ENCODE measurements around the gene ZNF784. TPM values are rescaled to one million over a fixed set of nuclear protein-coding genes. Genes with fewer than 3 reads are reported as not detected.

The ZNF784 gene
- total and polyA plus RNA-seq, 9 of the 15 experiments (the other 6 are each of a cell fraction or from before 2014, with no cell fraction given), result 0.14 to 6.1 (median 2.1) TPM

- TF ChIP-seq ARID3A (IDR thresholded peaks at IDR 0.05; ENCODE audit: borderline replicate concordance, low read depth, low read length) (no peak), FOXJ2 (tag; IDR thresholded peaks at IDR 0.05) (0 out of 2 replicates have a peak, but pooled peaks have one; percentile 7), HCFC1 (IDR thresholded peaks at IDR 0.05; ENCODE audit: low read depth, low read length) (peak; percentile 25; the same call in 1 of the 2 replicates), SIN3B (IDR thresholded peaks at IDR 0.05; ENCODE audit: low read depth) (peak; percentile 42; the same call in 1 of the 2 replicates), ZNF551 (CRISPR knock-in tag; IDR thresholded peaks at IDR 0.05) (no peak), PHF21A (IDR thresholded peaks at IDR 0.05; ENCODE audit: borderline replicate concordance, low read depth) (no peak), TOE1 (IDR thresholded peaks at IDR 0.05; ENCODE audit: borderline replicate concordance) (peak; percentile 98), TOE1 (CRISPR knock-in tag; IDR thresholded peaks at IDR 0.05; ENCODE audit: borderline replicate concordance, low read depth) (no peak), TEAD4 (IDR thresholded peaks at IDR 0.05; ENCODE audit: low read length) (peak; percentile 31; the same call in 1 of the 2 replicates), TEAD4 (CRISPR knock-in tag; IDR thresholded peaks at IDR 0.05; ENCODE audit: borderline replicate concordance) (no peak), ZNF124 (CRISPR knock-in tag; IDR thresholded peaks at IDR 0.05) (no peak), POLR2G (IDR thresholded peaks at IDR 0.05; ENCODE audit: low read depth, low read length) (peak; percentile 81), EZH2 (IDR thresholded peaks at IDR 0.05; ENCODE audit: borderline replicate concordance, low read depth, low read length) (no peak), MCM2 (IDR thresholded peaks at IDR 0.05; ENCODE audit: low read depth) (no peak), ZC3H11A (IDR thresholded peaks at IDR 0.05; ENCODE audit: low read depth, low read length) (no peak), GTF2F1 (IDR thresholded peaks at IDR 0.05; ENCODE audit: low read depth, low read length) (no peak), SLC30A9 (CRISPR knock-in tag; IDR thresholded peaks at IDR 0.05) (0 out of 2 replicates have a peak, but pooled peaks have one; percentile 13)
- TF ChIP-seq, protein P1, sequence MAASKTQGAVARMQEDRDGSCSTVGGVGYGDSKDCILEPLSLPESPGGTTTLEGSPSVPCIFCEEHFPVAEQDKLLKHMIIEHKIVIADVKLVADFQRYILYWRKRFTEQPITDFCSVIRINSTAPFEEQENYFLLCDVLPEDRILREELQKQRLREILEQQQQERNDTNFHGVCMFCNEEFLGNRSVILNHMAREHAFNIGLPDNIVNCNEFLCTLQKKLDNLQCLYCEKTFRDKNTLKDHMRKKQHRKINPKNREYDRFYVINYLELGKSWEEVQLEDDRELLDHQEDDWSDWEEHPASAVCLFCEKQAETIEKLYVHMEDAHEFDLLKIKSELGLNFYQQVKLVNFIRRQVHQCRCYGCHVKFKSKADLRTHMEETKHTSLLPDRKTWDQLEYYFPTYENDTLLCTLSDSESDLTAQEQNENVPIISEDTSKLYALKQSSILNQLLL (CRISPR knock-in tag; IDR thresholded peaks at IDR 0.05; ENCODE audit: borderline replicate concordance), result no peak
- TF ChIP-seq, protein P2, sequence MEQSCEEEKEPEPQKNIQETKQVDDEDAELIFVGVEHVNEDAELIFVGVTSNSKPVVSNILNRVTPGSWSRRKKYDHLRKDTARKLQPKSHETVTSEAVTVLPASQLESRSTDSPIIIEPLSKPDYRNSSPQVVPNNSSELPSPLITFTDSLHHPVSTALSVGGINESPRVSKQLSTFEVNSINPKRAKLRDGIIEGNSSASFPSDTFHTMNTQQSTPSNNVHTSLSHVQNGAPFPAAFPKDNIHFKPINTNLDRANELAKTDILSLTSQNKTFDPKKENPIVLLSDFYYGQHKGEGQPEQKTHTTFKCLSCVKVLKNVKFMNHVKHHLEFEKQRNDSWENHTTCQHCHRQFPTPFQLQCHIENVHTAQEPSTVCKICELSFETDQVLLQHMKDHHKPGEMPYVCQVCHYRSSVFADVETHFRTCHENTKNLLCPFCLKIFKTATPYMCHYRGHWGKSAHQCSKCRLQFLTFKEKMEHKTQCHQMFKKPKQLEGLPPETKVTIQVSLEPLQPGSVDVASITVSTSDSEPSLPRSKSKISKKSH (CRISPR knock-in tag; IDR thresholded peaks at IDR 0.05), result no peak
- TF ChIP-seq, protein P3, sequence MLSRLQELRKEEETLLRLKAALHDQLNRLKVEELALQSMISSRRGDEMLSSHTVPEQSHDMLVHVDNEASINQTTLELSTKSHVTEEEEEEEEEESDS (CRISPR knock-in tag; IDR thresholded peaks at IDR 0.05), result no peak
- TF ChIP-seq, protein P4, sequence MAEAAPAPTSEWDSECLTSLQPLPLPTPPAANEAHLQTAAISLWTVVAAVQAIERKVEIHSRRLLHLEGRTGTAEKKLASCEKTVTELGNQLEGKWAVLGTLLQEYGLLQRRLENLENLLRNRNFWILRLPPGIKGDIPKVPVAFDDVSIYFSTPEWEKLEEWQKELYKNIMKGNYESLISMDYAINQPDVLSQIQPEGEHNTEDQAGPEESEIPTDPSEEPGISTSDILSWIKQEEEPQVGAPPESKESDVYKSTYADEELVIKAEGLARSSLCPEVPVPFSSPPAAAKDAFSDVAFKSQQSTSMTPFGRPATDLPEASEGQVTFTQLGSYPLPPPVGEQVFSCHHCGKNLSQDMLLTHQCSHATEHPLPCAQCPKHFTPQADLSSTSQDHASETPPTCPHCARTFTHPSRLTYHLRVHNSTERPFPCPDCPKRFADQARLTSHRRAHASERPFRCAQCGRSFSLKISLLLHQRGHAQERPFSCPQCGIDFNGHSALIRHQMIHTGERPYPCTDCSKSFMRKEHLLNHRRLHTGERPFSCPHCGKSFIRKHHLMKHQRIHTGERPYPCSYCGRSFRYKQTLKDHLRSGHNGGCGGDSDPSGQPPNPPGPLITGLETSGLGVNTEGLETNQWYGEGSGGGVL (CRISPR knock-in tag; IDR thresholded peaks at IDR 0.05), result no peak
Observed at GRCh38 chr19:55647732-55648584, 23.6 kb upstream of the ZNF784 start, which contains the start of gene CCDC106 (continued).

Measured in K562 (cell line).